HG03575 (cell line): ENCODE results near the gene SLC25A33.
"Not testable (repeated sequence)": the region's sequence is repeated elsewhere in the genome, so short reads cannot be mapped to it uniquely, and the experiment has no call there.

Experiments
- ATAC-seq: cut with Tn5 transposase; IDR thresholded peaks from one replicate; pipeline ENCODE4 v1.9.1; 2021; ENCODE audit not compliant: unreplicated experiment, insufficient number of reproducible peaks, low FRiP score; ENCODE audit errors: extremely low read depth

SLC25A33 gene

GRCh38 chr1:9537863-9538668, 1.2 kb upstream of the SLC25A33 start:
- ATAC-seq, result no peak

GRCh38 chr1:9538669-9539164, 548 bp upstream of the SLC25A33 start:
- no peak for ATAC-seq

- ATAC-seq, result no peak
These were observed 725 bp downstream of the SLC25A33 start for GRCh38 chr1:9539829-9540550.

- no peak for ATAC-seq
These were observed 3.2 kb downstream of the SLC25A33 start for GRCh38 chr1:9542430-9542829.

- no peak for ATAC-seq
These were observed 5.7 kb downstream of the SLC25A33 start for GRCh38 chr1:9544926-9545325.

- ATAC-seq, result no peak
These were observed 10.8 kb downstream of the SLC25A33 start for GRCh38 chr1:9549955-9550546.

- ATAC-seq, result no peak
These were observed 12.7 kb downstream of the SLC25A33 start for GRCh38 chr1:9551984-9552383.

- ATAC-seq, result no peak
These were observed 14.5 kb downstream of the SLC25A33 start for GRCh38 chr1:9553736-9554144.

- ATAC-seq, result no peak
These were observed 16.7 kb downstream of the SLC25A33 start for GRCh38 chr1:9555942-9556341.

GRCh38 chr1:9557624-9558023, 18.4 kb downstream of the SLC25A33 start:
- no peak for ATAC-seq

- no peak for ATAC-seq
These were observed 19.1 kb downstream of the SLC25A33 start for GRCh38 chr1:9558271-9558945.

- ATAC-seq, result no peak
These were observed 19.8 kb downstream of the SLC25A33 start for GRCh38 chr1:9558946-9559545.

GRCh38 chr1:9559673-9560072, 20.4 kb downstream of the SLC25A33 start:
- no peak for ATAC-seq

- ATAC-seq, result not testable (repeated sequence)
These were observed 20.8 kb downstream of the SLC25A33 start for GRCh38 chr1:9560090-9560489.

- no peak for ATAC-seq
These were observed 22.2 kb downstream of the SLC25A33 start for GRCh38 chr1:9561429-9561828.

- ATAC-seq, result no peak
These were observed 30.0 kb downstream of the SLC25A33 start for GRCh38 chr1:9569267-9569666.

GRCh38 chr1:9570886-9571529, 31.7 kb downstream of the SLC25A33 start:
- not testable (repeated sequence) for ATAC-seq

GRCh38 chr1:9573723-9574122, 34.5 kb downstream of the SLC25A33 start:
- ATAC-seq, result no peak
